Measurements from ENCODE around the gene BSPRY. TPM values are rescaled to one million over a fixed set of nuclear protein-coding genes. Genes with fewer than 3 reads are reported as not detected.
"Not testable (repeated sequence)": the region's sequence is repeated elsewhere in the genome, so short reads cannot be mapped to it uniquely, and the experiment has no call there.

The BSPRY gene
- total RNA-seq, 4 donors from 2014 or later = 0.52 to 0.99 (median 0.70) TPM

GRCh38 chr9:113373676-113374392 lies 24.5 kb downstream of the BSPRY start:
- 80% methylated on average over 1 of the region's 24 CpGs for WGBS
- intact Hi-C loops (cut with DNase I) = no loop called here
- no peaks in the 10 kb centered on the region for H3K9me3 ChIP-seq

GRCh38 chr9:113375057-113376023 lies 26.0 kb downstream of the BSPRY start:
- Histone ChIP-seq H3K9me3 (no peaks in the 10 kb centered on the region), H3K36me3 (peaks cover 14 to 30% (median 23%) of the 10 kb centered on the region in 4 donors), H3K27me3 (no peaks in the 10 kb centered on the region), H3K27ac (replicated peaks in 1 of 4) (no peak overlapping the region), H3K4me3 (peak overlapping the region in 3 of 4 donors; percentile 82 to 90 (median 84)), H3K4me1 (peaks cover 12 to 23% (median 20%) of the 10 kb centered on the region in 4 donors)
- TF ChIP-seq POLR2AphosphoS5 (IDR thresholded peaks at IDR 0.05) = no peak
- TF ChIP-seq CTCF (IDR thresholded peaks at IDR 0.05) = no peak
- TF ChIP-seq POLR2A (IDR thresholded peaks at IDR 0.05; ENCODE audit: low read depth) = no peak
- TF ChIP-seq EP300 (IDR thresholded peaks at IDR 0.05) = no peak
- 93% methylated on average over 6 of the region's 6 CpGs for WGBS
- intact Hi-C loops (cut with DNase I) = loop anchor here (5.0 kb wide), 1 partner anchor 33 kb away; the partner anchor contains the start of gene WDR31
- no peak for DNase-seq (ENCODE audit: extremely low spot score)

More at GRCh38 chr9:113373676-113374392, 24.5 kb downstream of the BSPRY start:
- Histone ChIP-seq H3K27me3 (no peaks in the 10 kb centered on the region), H3K36me3 (peaks cover 14 to 30% (median 23%) of the 10 kb centered on the region in 4 donors), H3K27ac (replicated peaks in 1 of 4) (no peak overlapping the region), H3K4me1 (peaks cover 12 to 23% (median 20%) of the 10 kb centered on the region in 4 donors), H3K4me3 (no peak overlapping the region)
- TF ChIP-seq EP300 (IDR thresholded peaks at IDR 0.05) = no peak
- TF ChIP-seq CTCF (IDR thresholded peaks at IDR 0.05) = no peak
- TF ChIP-seq POLR2A (IDR thresholded peaks at IDR 0.05; ENCODE audit: low read depth) = no peak
- no peak for TF ChIP-seq POLR2AphosphoS5 (IDR thresholded peaks at IDR 0.05)
- no peak for DNase-seq (ENCODE audit: extremely low spot score)

GRCh38 chr9:113376634-113377567 lies 27.6 kb downstream of the BSPRY start, which contains the start of gene HDHD3:
Gene HDHD3 (minus strand): TSS chr9:113376986. CDS start chr9:113374354, 2,632 bp downstream.
- peak; percentile 77 to 93 for TF ChIP-seq POLR2AphosphoS5 (IDR thresholded peaks at IDR 0.05)
- no peak for TF ChIP-seq CTCF (IDR thresholded peaks at IDR 0.05)
- no peak for TF ChIP-seq POLR2A (IDR thresholded peaks at IDR 0.05; ENCODE audit: low read depth)
- H3K4me1 ChIP-seq = peaks cover 12 to 23% (median 20%) of the 10 kb centered on the region in 4 donors
- peak; percentile 96 for DNase-seq (ENCODE audit: extremely low spot score)
- WGBS = 6% methylated on average over 22 of the region's 74 CpGs
- peak within 1 kb of the TSS; percentile 81 to 90 (median 86) for H3K27ac ChIP-seq (replicated peaks in 1 of 4)
- no peaks in the 10 kb centered on the region for H3K9me3 ChIP-seq
- H3K36me3 ChIP-seq = peaks cover 14 to 30% (median 23%) of the 10 kb centered on the region in 4 donors
- H3K27me3 ChIP-seq = no peaks in the 10 kb centered on the region
- peak within 1 kb of the TSS; percentile 82 to 95 (median 87) for H3K4me3 ChIP-seq
- intact Hi-C loops (cut with DNase I) = loop anchor here (5.0 kb wide), 1 partner anchor 35 kb away; the partner anchor contains the start of gene WDR31

- DNase-seq (ENCODE audit: extremely low spot score) = peak; percentile 55
- H3K9me3 ChIP-seq; H3K27ac ChIP-seq (replicated peaks in 1 of 4); H3K4me3 ChIP-seq; H3K27me3 ChIP-seq: not testable (repeated sequence)
- peaks cover 12 to 23% (median 20%) of the 10 kb centered on the region in 4 donors for H3K4me1 ChIP-seq
- WGBS = 79% methylated on average over 23 of the region's 24 CpGs
- intact Hi-C loops (cut with DNase I) = loop anchor here (5.0 kb wide), 1 partner anchor 37 kb away; the partner anchor contains the start of gene WDR31
- H3K36me3 ChIP-seq = peaks cover under 1 to 12% (median 7%) of the 10 kb centered on the region in 4 donors
Observed at GRCh38 chr9:113379094-113379828, 29.9 kb downstream of the BSPRY start.

- not testable (repeated sequence) for H3K27me3 ChIP-seq; DNase-seq (ENCODE audit: extremely low spot score); H3K27ac ChIP-seq (replicated peaks in 1 of 4); H3K9me3 ChIP-seq; H3K36me3 ChIP-seq; H3K4me3 ChIP-seq
- 84% methylated on average over 2 of the region's 2 CpGs for WGBS
- intact Hi-C loops (cut with DNase I) = loop anchor here (5.0 kb wide), 1 partner anchor 38 kb away; the partner anchor contains the start of gene WDR31
- H3K4me1 ChIP-seq = peaks cover 12 to 23% (median 19%) of the 10 kb centered on the region in 4 donors
Observed at GRCh38 chr9:113379829-113380210, 30.5 kb downstream of the BSPRY start.
